Mucosa of descending colon (tissue), 3 donors: Measurements from ENCODE around the gene NBPF20. TPM values are rescaled to one million over a fixed set of nuclear protein-coding genes. Genes with fewer than 3 reads are reported as not detected.

Experiments used
- total RNA-seq, 3 donors: library from RNA; stranded (reverse); fragmentation: NEBNext Ultra II Directional in 2 of 3; extraction: Animal tissue kit (Norgen Biotek cat#: 25700) in 2 of 3; gene quantifications; one replicate each; pipeline versions ENCODE4 v1.2.1 to v1.2.4, GENCODE V29; 2021 to 2023
- donor health status: DM: no; HTN: no; CAD: no; lungs with moderate emphysema.
- donor health status: DM: no; HTN: no; CAD: no.
- donor health status: DM: no; HTN: yes; CAD: no.

Gene NBPF20
- total RNA-seq, 3 donors from 2014 or later = 2.0 to 4.6 (median 2.7) TPM

Other genes with a start within 250 kb of the NBPF20 start
- not detected for gene PPIAL4D, start 183.4 kb downstream of the NBPF20 start, total RNA-seq
- gene GPR89A, start 182.4 kb upstream of the NBPF20 start, total RNA-seq = 10 to 100 TPM; 14.4 to 19.4 (median 17.8) TPM